SH-SY5Y (cell line): Measurements from ENCODE around the gene BBS9.

Experiments
- GATA2 ChIP-seq: IDR thresholded peaks from 2 replicates; pipeline ENCODE4 v1.6.1; 2011; ENCODE audit warnings: mild to moderate bottlenecking, low read depth, low read length
- GATA3 ChIP-seq: IDR thresholded peaks from 2 replicates; pipeline ENCODE4 v1.6.1; 2011; ENCODE audit warnings: low read depth, mild to moderate bottlenecking, low read length, moderate library complexity

The BBS9 gene

DNA sequence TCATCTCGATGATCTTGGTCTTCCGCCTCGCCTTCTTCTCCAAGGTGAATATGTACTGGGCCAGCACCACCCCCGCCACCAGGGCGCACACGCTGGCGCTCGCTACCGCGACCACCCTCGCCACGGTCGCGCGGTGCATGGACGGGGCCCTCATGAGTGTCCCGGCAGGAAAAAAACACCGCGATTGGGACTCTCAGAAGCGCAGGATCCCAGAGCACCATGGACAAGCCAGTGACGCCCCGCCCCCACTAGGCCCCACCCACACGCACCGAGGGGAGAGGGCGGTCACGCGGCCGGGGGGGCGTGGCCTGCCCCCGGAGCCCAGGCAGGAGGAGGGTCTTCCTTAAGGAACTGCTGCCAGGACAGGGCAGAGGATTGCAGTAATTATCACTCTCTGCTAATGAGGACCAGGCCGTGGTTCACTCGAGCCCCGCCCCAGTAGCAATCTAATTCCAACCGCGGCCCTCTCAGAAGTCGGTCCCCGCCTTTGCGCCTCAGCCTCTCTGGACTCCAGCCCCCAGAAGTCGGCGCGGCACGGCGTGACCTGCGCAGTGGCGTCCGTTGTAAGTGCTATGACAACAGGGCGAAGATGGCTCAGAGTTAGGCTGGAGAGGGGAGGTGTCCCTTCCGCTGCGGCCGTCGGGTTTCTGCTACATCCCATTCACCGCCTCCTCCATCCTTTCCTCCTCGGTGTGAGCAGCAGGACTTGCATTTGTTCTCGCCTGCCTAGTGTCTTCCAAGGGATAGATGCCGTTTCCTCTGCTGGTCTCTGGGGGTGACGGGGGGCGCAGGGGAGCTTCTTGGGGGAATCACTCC is at the start of gene BBS9:
Gene BBS9, plus strand, starts transcription at position 575 of the 816 bp plus-strand sequence. CDS start 16,689 bp downstream, outside the sequence.
- 0 out of 2 replicates have a peak, but pooled peaks have one; percentile 20 for TF ChIP-seq GATA2
- TF ChIP-seq GATA3 = no peak

DNA sequence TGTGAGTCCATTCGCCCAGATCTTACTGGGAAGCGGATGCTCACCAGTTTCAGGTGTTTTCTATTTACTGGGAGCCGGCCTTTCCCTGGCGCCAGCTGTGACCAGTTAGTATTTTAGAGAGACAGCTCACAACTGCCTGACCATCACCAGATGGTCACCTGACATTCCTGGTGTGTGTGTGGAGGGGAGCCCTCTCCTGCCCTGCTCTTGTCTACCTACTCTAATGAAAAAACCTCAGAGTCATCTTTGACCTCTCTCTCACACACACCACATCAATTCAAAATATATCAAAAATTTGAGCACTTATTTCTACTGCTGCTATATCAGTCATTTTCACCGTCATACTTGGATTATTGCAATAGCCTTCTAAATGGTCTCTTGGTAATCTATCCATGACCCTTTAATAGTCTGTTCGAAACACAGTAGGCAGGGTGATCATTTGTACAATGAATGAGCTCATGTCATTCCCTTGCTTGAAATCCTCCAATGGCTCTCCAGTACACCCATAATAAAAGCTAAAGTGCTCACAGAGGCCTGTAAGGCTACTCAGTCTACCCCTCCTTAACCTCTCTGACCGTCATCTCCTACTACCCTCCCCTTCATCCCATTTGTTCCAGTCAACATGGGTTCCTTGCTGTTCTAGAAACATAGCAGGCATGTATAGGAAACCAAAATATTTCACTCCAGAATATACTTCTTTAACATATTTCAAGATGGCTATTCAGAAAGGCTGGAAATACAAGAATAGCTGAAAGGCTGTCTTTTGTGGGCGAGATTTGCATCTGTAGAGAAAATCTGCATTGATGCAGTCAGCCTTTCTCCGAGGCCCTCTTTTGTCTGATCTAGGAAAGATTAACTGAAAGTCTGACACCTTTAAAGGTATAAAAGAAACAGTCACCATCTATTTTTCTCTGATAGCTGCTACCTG is 49.3 kb upstream of the BBS9 start:
- TF ChIP-seq GATA2 (no peak), GATA3 (no peak)

DNA sequence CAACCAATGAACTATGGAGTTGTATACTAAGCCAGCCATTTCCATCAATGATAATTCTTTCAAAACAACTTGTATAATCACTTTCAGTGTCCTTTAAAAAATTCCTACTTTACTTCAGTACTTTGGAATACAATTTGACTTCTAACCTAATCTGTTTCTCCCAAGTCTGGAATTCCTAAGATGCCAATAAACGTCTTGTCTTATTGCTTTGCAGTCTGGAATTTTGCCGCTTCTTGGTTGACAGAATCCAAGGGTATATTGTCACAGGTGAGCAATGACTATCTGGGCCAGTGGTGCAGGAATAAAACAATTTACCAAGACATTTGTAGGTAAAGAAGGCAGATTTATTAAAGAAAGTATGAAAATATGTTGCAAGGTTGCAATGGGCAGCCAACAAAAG is 42.0 kb upstream of the BBS9 start:
- TF ChIP-seq GATA3 (no peak), GATA2 (no peak)

DNA sequence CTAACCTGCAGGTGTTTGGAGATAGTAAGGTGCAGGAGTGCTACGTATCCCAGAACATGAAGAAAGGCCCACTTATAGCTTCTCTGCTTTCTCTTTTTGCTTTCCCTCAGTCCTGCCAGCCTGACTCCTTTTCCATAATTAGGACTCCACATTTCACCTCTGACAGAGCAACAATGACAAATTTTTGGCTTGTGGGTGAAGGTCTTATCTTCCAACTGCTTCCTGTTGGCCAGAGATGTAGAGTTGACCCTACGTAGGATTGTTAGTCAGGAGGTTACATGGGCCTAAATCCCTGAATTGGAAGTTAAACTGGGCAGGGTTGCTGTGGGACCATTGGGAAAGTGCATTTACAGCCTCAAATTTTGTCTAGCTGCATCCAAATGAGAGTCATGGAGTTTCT is 41.5 kb upstream of the BBS9 start:
- no peak for TF ChIP-seq GATA2
- no peak for TF ChIP-seq GATA3

DNA sequence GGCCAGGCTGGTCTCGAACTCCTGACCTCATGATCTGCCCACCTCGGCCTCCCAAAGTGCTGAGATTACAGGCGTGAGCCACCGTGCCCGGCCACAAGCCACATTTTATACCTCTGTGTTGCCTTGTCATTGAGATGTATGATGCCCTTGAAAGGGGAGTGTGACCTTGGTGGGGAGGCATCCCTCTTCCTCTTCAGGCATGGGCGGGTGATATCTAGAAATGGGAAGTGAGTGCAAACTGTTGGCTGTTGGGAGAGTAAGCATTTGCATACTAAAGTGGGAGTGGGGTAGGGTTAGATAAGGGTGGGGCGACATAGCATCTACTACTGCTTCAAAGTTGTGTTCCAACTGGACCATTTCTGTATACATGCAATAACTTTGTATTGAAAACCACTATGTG is 40.2 kb upstream of the BBS9 start:
- no peak for TF ChIP-seq GATA3

DNA sequence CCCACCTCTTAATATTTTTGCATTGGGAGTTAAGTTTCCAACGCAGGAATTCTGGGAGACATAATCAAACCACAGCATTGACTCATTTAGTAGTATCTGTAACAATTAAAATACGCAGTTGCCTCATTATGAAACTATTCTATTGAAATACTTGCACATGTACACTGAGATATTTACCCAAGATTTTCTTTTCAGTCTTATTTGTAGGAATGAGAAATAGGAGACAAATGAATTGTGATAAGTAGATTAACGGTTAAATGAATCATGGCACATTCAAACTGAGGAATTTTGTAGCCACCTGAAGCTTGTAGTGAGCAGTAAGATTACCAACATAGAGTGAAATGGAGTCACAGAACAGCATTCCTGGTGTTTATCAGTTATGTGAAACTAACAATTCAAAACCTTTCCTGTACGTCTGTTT is 38.2 kb upstream of the BBS9 start:
- no peak for TF ChIP-seq GATA2
- TF ChIP-seq GATA3 = no peak

DNA sequence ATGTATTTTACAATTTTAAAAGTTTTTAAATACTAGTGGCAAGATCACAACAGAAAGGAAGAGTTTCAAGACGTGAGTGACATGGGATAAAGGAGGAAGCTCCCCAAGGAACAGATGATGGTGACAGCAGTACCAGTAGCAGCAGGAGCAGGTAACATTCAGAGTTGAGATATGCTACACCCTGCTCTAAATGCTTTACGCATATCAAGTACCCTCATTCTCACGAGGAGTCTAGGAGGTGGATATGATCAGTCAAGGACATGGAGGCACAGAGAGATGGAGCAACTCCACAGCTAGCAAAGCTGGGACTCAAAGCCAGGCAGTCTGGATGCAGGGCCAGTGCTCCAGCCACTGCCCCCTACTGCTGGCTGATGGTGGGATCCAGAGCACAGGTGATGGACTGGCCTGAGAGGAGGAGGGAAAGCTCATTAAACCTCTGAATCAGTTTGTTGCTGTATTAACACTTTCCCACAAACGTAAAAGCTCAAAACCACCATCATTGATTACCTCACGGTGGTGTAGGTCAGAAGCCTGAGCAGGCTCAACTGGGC is 37.6 kb upstream of the BBS9 start:
- no peak for TF ChIP-seq GATA3
- no peak for TF ChIP-seq GATA2

DNA sequence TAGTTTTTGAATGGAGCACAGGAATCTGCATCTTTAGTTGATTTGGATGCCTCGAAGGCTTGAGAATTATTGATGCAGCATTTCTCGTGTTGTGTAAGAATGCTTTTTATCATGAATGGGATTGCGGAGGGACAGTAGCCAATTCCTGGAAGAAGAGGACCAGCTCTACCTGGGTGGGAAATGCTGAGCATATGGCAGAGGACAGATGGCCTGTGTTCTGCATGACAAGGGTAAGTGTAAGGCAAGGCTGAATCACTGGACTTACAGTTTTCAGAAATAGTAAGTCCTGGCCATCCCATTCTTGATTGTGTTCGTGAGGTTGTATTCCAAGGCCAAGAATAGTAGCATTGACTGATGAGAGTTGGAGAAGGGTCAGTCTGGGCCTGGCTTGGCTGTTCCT is 36.1 kb upstream of the BBS9 start:
- TF ChIP-seq GATA2 = no peak
- TF ChIP-seq GATA3 = no peak

DNA sequence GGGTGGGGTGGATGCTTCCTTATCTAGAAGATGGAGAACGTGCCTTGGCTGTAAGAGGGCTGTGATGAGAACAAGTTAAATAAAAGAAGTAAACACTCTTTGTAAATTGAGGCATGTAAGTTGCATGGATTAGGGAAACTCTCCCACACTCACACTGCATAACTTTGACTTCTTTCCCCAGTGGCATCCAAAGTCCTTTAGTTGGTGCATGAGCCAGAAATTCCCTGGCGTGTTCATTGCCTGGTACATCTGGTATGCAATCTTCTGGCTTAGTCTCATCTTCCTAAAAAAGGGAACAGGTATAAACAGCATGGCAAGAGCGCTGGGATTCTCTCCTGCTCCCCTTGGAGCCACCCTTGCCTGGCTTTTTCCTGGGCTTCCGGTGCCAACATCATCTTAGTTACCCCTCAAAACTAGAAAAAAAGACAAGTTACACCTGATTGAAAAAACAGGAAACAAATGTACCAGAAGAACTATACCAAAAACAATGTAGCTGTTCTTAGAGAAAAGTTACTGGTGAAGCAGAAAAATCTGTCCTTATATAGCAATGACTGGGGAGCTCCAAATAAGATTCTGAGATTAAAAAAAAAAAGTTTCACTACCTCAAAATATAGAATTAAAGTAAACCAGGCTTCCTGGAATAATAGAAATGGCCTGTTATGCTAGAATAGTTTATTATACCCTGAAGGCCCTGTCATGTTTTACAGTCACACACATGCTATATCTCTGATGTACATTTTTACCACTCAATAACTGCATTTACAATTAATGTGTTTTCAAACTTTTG is 30.0 kb upstream of the BBS9 start:
- TF ChIP-seq GATA3 (no peak), GATA2 (no peak)

DNA sequence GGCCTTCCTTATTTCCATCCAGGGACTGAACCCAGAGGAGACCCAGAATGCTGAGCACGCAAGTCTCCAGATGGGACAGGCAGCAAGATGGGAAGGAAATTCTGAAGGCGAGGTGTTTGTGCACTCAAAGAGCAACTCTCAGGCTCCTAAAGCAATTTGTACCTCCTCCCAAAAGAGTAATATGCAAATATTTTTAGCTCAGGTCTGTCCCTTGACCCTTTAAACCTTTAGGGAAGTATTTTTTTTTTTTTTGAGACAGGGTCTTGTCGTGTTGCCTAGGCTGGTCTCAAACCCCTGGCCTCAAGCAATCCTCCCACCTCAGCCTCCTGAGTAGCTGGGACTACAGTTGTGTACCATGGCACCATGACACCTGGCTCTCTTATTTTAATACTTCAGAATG is 28.6 kb upstream of the BBS9 start:
- TF ChIP-seq GATA3 (no peak), GATA2 (no peak)

DNA sequence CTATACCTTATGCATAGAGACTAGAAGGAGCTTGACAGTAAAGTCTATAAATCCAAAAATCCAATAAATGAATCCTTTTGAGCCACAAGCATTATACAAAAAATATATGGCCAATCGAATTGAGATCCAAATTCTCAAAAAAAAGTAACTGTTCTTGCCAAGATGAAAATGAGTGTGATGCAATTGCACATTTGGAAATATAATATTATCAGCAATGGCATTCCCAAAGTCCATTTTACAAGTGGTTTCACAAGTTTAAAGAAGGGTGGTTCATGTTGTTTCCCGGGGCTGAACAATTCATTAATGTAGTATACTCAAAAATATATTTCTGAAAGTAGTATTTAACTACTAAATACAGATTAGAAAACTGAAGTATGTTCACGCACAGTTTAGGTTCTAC is 27.5 kb upstream of the BBS9 start:
- TF ChIP-seq GATA3 (no peak), GATA2 (no peak)

DNA sequence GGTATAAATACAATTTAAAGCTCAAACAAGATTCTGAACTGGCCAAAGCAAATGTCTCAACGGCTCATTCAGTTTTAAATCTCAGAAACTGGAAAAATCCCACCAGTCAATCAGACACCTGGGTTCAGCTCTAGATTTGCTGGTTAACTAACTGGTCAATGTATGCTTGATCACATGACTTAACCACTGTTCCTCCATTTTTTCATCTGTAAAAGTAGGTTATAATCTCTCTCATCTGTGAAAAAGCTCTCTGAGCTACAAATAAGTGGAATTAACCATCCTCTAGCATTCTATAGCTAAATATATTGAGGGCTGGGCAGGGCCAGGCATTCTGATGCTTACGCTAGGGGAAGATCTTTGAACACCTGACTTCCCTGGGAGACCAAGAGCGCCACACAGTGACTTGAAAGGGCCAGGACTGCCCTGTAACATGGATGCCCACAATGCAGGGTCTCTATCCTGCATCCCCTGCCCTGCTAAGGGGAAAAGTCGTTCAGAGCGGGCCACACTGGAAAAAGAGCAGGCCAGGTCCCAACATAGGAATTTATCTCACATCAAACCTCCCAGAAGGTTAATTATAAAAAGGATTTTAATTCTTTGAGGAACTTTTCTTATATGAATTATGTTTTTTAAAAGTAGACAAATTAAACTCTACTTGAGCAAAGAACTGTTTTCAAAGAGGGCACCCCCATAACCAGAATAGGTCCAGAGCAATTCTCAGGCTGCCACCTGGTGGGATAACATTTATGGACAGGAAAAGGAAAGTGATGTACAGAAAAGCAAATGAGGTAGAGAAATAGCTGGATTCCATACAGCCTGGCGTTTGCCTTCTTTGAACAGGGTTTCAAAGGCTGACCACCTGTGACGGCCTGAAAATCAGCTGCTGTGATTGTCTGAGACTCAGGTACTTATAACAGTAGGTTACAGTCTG is 22.0 kb upstream of the BBS9 start:
- no peak for TF ChIP-seq GATA3
- no peak for TF ChIP-seq GATA2

DNA sequence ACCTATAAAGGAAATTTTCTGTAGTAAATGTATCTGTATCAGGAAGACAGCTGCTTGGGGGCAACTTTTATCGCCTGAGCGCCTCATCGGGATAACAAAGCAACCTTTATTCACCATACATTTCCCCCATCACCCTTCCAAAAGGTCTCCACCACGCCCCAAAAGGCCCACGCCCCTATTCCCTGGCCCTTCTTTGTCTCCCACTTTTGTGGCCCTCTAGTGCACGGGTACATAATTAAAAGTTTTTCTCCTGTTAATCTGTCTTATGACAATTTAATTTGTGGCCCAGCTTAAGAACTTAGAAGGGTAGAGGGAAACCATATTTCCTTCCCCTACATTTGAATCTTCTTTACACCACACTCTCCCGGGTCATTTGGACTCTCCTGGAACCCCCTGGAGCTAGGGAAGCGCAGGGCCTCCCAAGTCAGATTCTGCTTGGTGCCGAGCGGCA is 20.8 kb upstream of the BBS9 start:
- no peak for TF ChIP-seq GATA2
- no peak for TF ChIP-seq GATA3
